GM18909 (cell line): Measurements from ENCODE around the gene NSUN2.

Source experiments
- ATAC-seq: cut with Tn5 transposase; IDR thresholded peaks from one replicate; pipeline ENCODE4 v1.9.1; 2021; ENCODE audit warnings: mild to moderate bottlenecking; ENCODE audit not compliant: unreplicated experiment, poor library complexity

Gene NSUN2

GRCh38 chr5:6607559-6607936 is 25.3 kb downstream of the NSUN2 start:
- no peak for ATAC-seq

- ATAC-seq: no peak
Measured at GRCh38 chr5:6606884-6607558, 25.8 kb downstream of the NSUN2 start.

GRCh38 chr5:6604946-6605345 is 27.9 kb downstream of the NSUN2 start:
- no peak for ATAC-seq

- no peak for ATAC-seq
Measured at GRCh38 chr5:6604341-6604740, 28.5 kb downstream of the NSUN2 start.

GRCh38 chr5:6603643-6604042 is 29.2 kb downstream of the NSUN2 start:
- no peak for ATAC-seq

GRCh38 chr5:6602441-6602840 is 30.4 kb downstream of the NSUN2 start:
- no peak for ATAC-seq

GRCh38 chr5:6601816-6602215 is 31.0 kb downstream of the NSUN2 start:
- no peak for ATAC-seq

- ATAC-seq: no peak
Measured at GRCh38 chr5:6601271-6601670, 31.6 kb downstream of the NSUN2 start.

- no peak for ATAC-seq
Measured at GRCh38 chr5:6599739-6600138, 33.1 kb downstream of the NSUN2 start.

GRCh38 chr5:6598351-6598900 is 34.4 kb downstream of the NSUN2 start:
- no peak for ATAC-seq

- ATAC-seq: no peak
Measured at GRCh38 chr5:6597557-6597956, 35.3 kb downstream of the NSUN2 start.

- no peak for ATAC-seq
Measured at GRCh38 chr5:6596388-6596787, 36.5 kb downstream of the NSUN2 start.

GRCh38 chr5:6595405-6595804 is 37.4 kb downstream of the NSUN2 start:
- no peak for ATAC-seq

- no peak for ATAC-seq
Measured at GRCh38 chr5:6594066-6594465, 38.8 kb downstream of the NSUN2 start.

- ATAC-seq: no peak
Measured at GRCh38 chr5:6593148-6594016, 39.5 kb downstream of the NSUN2 start.

- ATAC-seq: no peak
Measured at GRCh38 chr5:6592601-6593000, 40.2 kb downstream of the NSUN2 start.

- no peak for ATAC-seq
Measured at GRCh38 chr5:6591671-6592288, 41.1 kb downstream of the NSUN2 start.

GRCh38 chr5:6590581-6590980 is 42.3 kb downstream of the NSUN2 start:
- ATAC-seq: no peak

- ATAC-seq: no peak
Measured at GRCh38 chr5:6587171-6587570, 45.7 kb downstream of the NSUN2 start.

GRCh38 chr5:6586647-6587042 is 46.2 kb downstream of the NSUN2 start:
- no peak for ATAC-seq
